K562 (cell line): Measurements from ENCODE around the gene TEX13B. TPM values are rescaled to one million over a fixed set of nuclear protein-coding genes. Genes with fewer than 3 reads are reported as not detected.
A peak's percentile ranks its signal among the peaks of the same experiment; 100 is the strongest.

Source experiments
- ATAC-seq: fragments of 200-7000 bp; cut with Tn5 transposase; 3 replicates; pipeline ENCODE4 v1.9.1; 2020; ENCODE audit warnings: moderate library complexity
- Bru-seq: library from RNA; stranded (reverse); fragments of 400-500 nt; gene quantifications from one replicate; lab custom pipeline; 2021; lab: Mats Ljungman, UMichigan
- BruChase-seq, 2 experiments: library from RNA; stranded (reverse); fragments of 400-500 nt; gene quantifications; one replicate each; lab custom pipeline; 2021; lab: Mats Ljungman, UMichigan
- BruUV-seq: library from RNA; stranded (reverse); fragments of 400-500 nt; replicated peaks from 2 replicates; lab custom pipeline; 2021; lab: Mats Ljungman, UMichigan
- CTCF ChIA-PET: fragments of 300-600 bp; formaldehyde crosslinking; extraction: SDS; loops from one replicate; lab custom pipeline; 2021; ENCODE audit warnings: low intra/inter-chr PET ratio; lab: Yijun Ruan, JAX
- POLR2A ChIA-PET: fragments of 300-600, 350-650 bp; sonication (Branson Sonifier 250); formaldehyde crosslinking; extraction: SDS; loops from one replicate; lab custom pipeline; 2021; ENCODE audit warnings: antibody characterized with exemption, inconsistent platforms; lab: Yijun Ruan, JAX
- DNase-seq, 4 experiments: peaks; one replicate each; pipeline versions ENCODE4 v3.0.0 to v3.0.0-alpha.2; 2011 to 2018; ENCODE audit warnings: low spot score in 3 of 4, mixed read lengths in 3 of 4; ENCODE audit errors: extremely low read depth in 1 of 4
- FAIRE-seq: peaks from 2 replicates; lab custom pipeline; 2011; peaks lifted over from hg19 to GRCh38; lab: Jason Lieb, UNC
- H2AFZ ChIP-seq: 2 replicates; pipeline ENCODE4 v1.6.0; 2011; ENCODE audit warnings: low read depth, low read length, control low read depth, inconsistent platforms
- H3K27ac ChIP-seq: fragments of 200-600 bp; 3 replicates; pipeline ENCODE4 v1.8.0; 2011; ENCODE audit warnings: low read depth, mild to moderate bottlenecking, control low read depth, inconsistent platforms, low read length, moderate library complexity, mixed read lengths; ENCODE audit errors: extremely low read depth
- H3K27me3 ChIP-seq, 2 experiments: fragments of 300-600 bp in 1 of 2; 2 replicates in 1 of 2; 3 replicates in 1 of 2; pipeline versions ENCODE4 v1.6.0 to v1.8.0; 2011; ENCODE audit warnings: inconsistent platforms in 2 of 2, low read length in 2 of 2, mild to moderate bottlenecking in 1 of 2, mixed read lengths in 1 of 2, moderate library complexity in 1 of 2; ENCODE audit not compliant: control insufficient read depth in 2 of 2, insufficient read depth in 2 of 2
- H3K36me3 ChIP-seq: fragments of 300-600 bp; 3 replicates; pipeline ENCODE4 v1.8.0; 2011; ENCODE audit warnings: mild to moderate bottlenecking, low read length, inconsistent platforms; ENCODE audit not compliant: control insufficient read depth, insufficient read depth
- H3K4me1 ChIP-seq, 2 experiments: fragments of 200-600 bp in 1 of 2; replicated peaks in 1 of 2; 2 replicates in 1 of 2; 3 replicates in 1 of 2; pipeline versions ENCODE4 v1.5.1 to v1.8.0; 2011; ENCODE audit warnings: inconsistent platforms in 2 of 2, low read length in 2 of 2, mild to moderate bottlenecking in 1 of 2, mixed read lengths in 1 of 2, moderate library complexity in 1 of 2; ENCODE audit not compliant: control insufficient read depth in 2 of 2, insufficient read depth in 2 of 2
- H3K4me2 ChIP-seq: 2 replicates; pipeline ENCODE4 v1.6.1; 2011; ENCODE audit warnings: low read length, control low read depth, inconsistent platforms, mixed read lengths; ENCODE audit not compliant: insufficient read depth
- H3K4me3 ChIP-seq: fragments of 200-600 bp; sonication (generic), shearing (Covaris generic); 2 replicates; pipeline ENCODE4 v1.5.1; 2016; ENCODE audit warnings: control low read depth, inconsistent platforms
- H3K79me2 ChIP-seq: fragments of 200-600 bp; 3 replicates; pipeline ENCODE4 v1.8.0; 2011; ENCODE audit warnings: low read length, inconsistent platforms; ENCODE audit not compliant: control insufficient read depth, insufficient read depth
- H3K9ac ChIP-seq, 2 experiments: 2 replicates each; pipeline versions ENCODE4 v1.6.0 to v1.6.1; 2011; ENCODE audit warnings: low read depth in 2 of 2, low read length in 2 of 2, control low read depth in 1 of 2, inconsistent platforms in 1 of 2, mild to moderate bottlenecking in 1 of 2, mixed read lengths in 1 of 2; ENCODE audit not compliant: insufficient read depth in 1 of 2
- H3K9me1 ChIP-seq: one replicate; pipeline ENCODE4 v1.6.0; 2011; ENCODE audit warnings: inconsistent platforms, mild to moderate bottlenecking, low read length, moderate library complexity; ENCODE audit not compliant: control insufficient read depth, insufficient read depth
- H3K9me3 ChIP-seq: replicated peaks from 2 replicates; pipeline ENCODE4 v1.5.1; 2011; ENCODE audit warnings: low read depth, low read length, inconsistent platforms; ENCODE audit not compliant: control insufficient read depth, insufficient read depth
- H4K20me1 ChIP-seq: replicated peaks from 2 replicates; pipeline ENCODE4 v1.6.1; 2011; ENCODE audit warnings: low read length, inconsistent platforms, mixed read lengths; ENCODE audit not compliant: control insufficient read depth, insufficient read depth
- ATF7 ChIP-seq: fragments of 450-650 bp; IDR thresholded peaks from 2 replicates; pipeline ENCODE4 v1.7.1; 2014; ENCODE audit warnings: mild to moderate bottlenecking, moderate library complexity
- PRDM10 ChIP-seq: fragments of 450-650 bp; IDR thresholded peaks from 2 replicates; pipeline ENCODE4 v1.6.1; 2018; ENCODE audit not compliant: partially characterized antibody
- ZNF318 ChIP-seq, 2 experiments: fragments of 450-650 bp; IDR thresholded peaks; 2 replicates each; pipeline ENCODE4 v1.6.1; 2016; ENCODE audit warnings: mild to moderate bottlenecking in 2 of 2, borderline replicate concordance in 1 of 2, low read depth in 1 of 2, moderate library complexity in 1 of 2
- WGBS: fragments of 100-300 bp; shearing (Covaris generic); methylation state at CpG from one replicate; pipeline ENCODE4 v1.1.6; 2016; ENCODE audit warnings: low coverage, mixed read lengths; ENCODE audit not compliant: insufficient coverage; ENCODE audit errors: missing lambda C conversion rate; 5-methylcytosine and 5-hydroxymethylcytosine counted together
- in situ Hi-C: fragments of 300-500 bp; cut with MboI; formaldehyde crosslinking; loops from 4 replicates; pipeline ENCODE4 v1.15.0; 2018; ENCODE audit warnings: inconsistent platforms, mixed read lengths
- intact Hi-C: fragments of 100-400 bp; cut with micrococcal nuclease; formaldehyde crosslinking; loops from 2 replicates; pipeline ENCODE4 v1.14.2; 2022
- long read RNA-seq, 3 experiments: library from polyadenylated mRNA in 2 of 3; library from RNA in 1 of 3; unstranded in 2 of 3; stranded (forward) in 1 of 3; transcript quantifications; one replicate each; pipeline ENCODE4 v2.0.0, GENCODE V29; 2019 to 2022
- polyA minus RNA-seq, 3 experiments: library from RNA; depleted of rRNA, polyadenylated mRNA; stranded (reverse); fragments of >200 nt; gene quantifications; 2 replicates each; pipeline ENCODE4 v1.2.3, GENCODE V29; 2011
- polyA plus RNA-seq, 8 experiments: library from polyadenylated mRNA; depleted of rRNA in 4 of 8; stranded (reverse) in 5 of 8; unstranded in 3 of 8; fragments of >200 nt; fragmentation: Nextera tagmentation in 2 of 8; fragmentation: Illumina TruSeq in 1 of 8; extraction: Ambion mirVana in 2 of 8; extraction: Trizol in 1 of 8; gene quantifications; 2 replicates each; pipeline versions ENCODE4 v1.2.1 to v1.2.3, GENCODE V29; 2011 to 2014; ENCODE audit warnings: inconsistent platforms in 1 of 8, missing spikeins in 1 of 8
- total RNA-seq, 7 experiments: library from RNA; depleted of rRNA in 6 of 7; stranded (reverse); fragments of >200 nt in 6 of 7; fragmentation: Illumina TruSeq in 2 of 7; extraction: Trizol in 2 of 7; gene quantifications; 2 replicates each; pipeline versions ENCODE4 v1.2.1 to v1.2.3, GENCODE V29; 2011 to 2021; ENCODE audit warnings: low replicate concordance in 1 of 7

The TEX13B gene, protein sequence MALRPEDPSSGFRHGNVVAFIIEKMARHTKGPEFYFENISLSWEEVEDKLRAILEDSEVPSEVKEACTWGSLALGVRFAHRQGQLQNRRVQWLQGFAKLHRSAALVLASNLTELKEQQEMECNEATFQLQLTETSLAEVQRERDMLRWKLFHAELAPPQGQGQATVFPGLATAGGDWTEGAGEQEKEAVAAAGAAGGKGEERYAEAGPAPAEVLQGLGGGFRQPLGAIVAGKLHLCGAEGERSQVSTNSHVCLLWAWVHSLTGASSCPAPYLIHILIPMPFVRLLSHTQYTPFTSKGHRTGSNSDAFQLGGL
- total RNA-seq (2011; cell fraction: chromatin; rRNA removed; ENCODE audit: low replicate concordance): not detected in 2 replicates
- total RNA-seq (2011; cell fraction: nucleolus; rRNA removed): not detected in 2 replicates
- not detected in 2 replicates for total RNA-seq (2011; cell fraction: nucleoplasm; rRNA removed)
- total RNA-seq (2014; rRNA removed) (not detected in 2 replicates), total RNA-seq (2014; rRNA removed; fragmentation: Illumina TruSeq; extraction: Trizol) (not detected in 2 replicates), total RNA-seq (2015; rRNA removed; fragmentation: Illumina TruSeq; extraction: Trizol) (not detected in 2 replicates), total RNA-seq (2021) (0.20 TPM in 1 of 2 replicates, not detected in the other), polyA plus RNA-seq (2011; rRNA removed) (not detected in 2 replicates), polyA plus RNA-seq (2014; fragmentation: Illumina TruSeq; extraction: Trizol) (not detected in 2 replicates), polyA plus RNA-seq (2014; fragmentation: Nextera tagmentation; extraction: Ambion mirVana) (not detected), polyA plus RNA-seq (2014; rRNA removed) (not detected in 2 replicates), polyA minus RNA-seq (2011; rRNA and poly(A)+ RNA removed) (not detected in 2 replicates), Bru-seq, nascent RNA (not detected), BruChase-seq, experiment 1, labeled RNA remaining after a 2-hour chase (percentile 14 among the genes with signal in this experiment), BruChase-seq, experiment 2, labeled RNA remaining after a 6-hour chase (not detected)
- not detected in 2 replicates for polyA plus RNA-seq (2011; cell fraction: cytosol; rRNA removed)
- not detected in 2 replicates for polyA plus RNA-seq (2011; cell fraction: nucleus; rRNA removed)
- polyA plus RNA-seq (2012): 0.07 TPM in 1 of 2 replicates, not detected in the other
- not detected in 2 replicates for polyA minus RNA-seq (2011; cell fraction: cytosol; rRNA and poly(A)+ RNA removed)
- polyA minus RNA-seq (2011; cell fraction: nucleus; rRNA and poly(A)+ RNA removed): not detected in 2 replicates
- long read RNA-seq, experiment 1: 0 reads
- long read RNA-seq, experiment 2: 0 reads
- long read RNA-seq, experiment 3: 0 reads

- ATAC-seq: no peak
- 0% methylated on average over 3 of the region's 6 CpGs for WGBS
- TF ChIP-seq PRDM10 (peak; percentile 94), ATF7 (0 out of 2 replicates have a peak, but pooled peaks have one; percentile 41), ZNF318 (IDR thresholded peaks at IDR 0.05; ENCODE audit: borderline replicate concordance in 1 of 2, low read depth in 1 of 2) (no peak)
Measured at GRCh38 chrX:107982356-107982755, at the start of gene TEX13B. Gene TEX13B, minus strand, starts transcription at chrX:107982370. Its CDS starts 243 bp downstream, at chrX:107982127.

More at GRCh38 chrX:107982356-107982755, at the start of gene TEX13B:
- H3K79me2 ChIP-seq: no peaks in the 10 kb centered on the region
- H4K20me1 ChIP-seq: no peaks in the 10 kb centered on the region
- ChIA-PET CTCF (no interaction called here), POLR2A (no interaction called here)
- no peaks in the 10 kb centered on the region for H3K36me3 ChIP-seq
- H3K9ac ChIP-seq: no peak within 1 kb of the TSS
- no peaks in the 10 kb centered on the region for H3K9me1 ChIP-seq
- DNase-seq (no peak), FAIRE-seq (no peak)
- peaks cover 0 to 11% of the 10 kb centered on the region in 2 experiments; a peak in 2 of 5 replicates for H3K27me3 ChIP-seq
- no peak within 1 kb of the TSS for H3K4me2 ChIP-seq
- intact Hi-C loops (no loop called here), in situ Hi-C loops (no loop called here)
- no TSS peak for BruUV-seq
- no peak within 1 kb of the TSS for H3K27ac ChIP-seq
- no peak within 1 kb of the TSS for H2AFZ ChIP-seq
- H3K9me3 ChIP-seq: no peaks in the 10 kb centered on the region
- H3K4me1 ChIP-seq: no peaks in the 10 kb centered on the region
- no peak within 1 kb of the TSS for H3K4me3 ChIP-seq
